Natural killer cell (primary cell): ENCODE measurements around the gene RAPGEF4. TPM values are rescaled to one million over a fixed set of nuclear protein-coding genes. Genes with fewer than 3 reads are reported as not detected.

Experiments
- ATAC-seq, 3 donors: fragments of 150-1000 bp in 2 of 3; fragments of 200-7000 bp in 1 of 3; cut with Tn5 transposase; 1 replicate in 1 of 3; 2 replicates in 2 of 3; pipeline ENCODE4 v1.10.0; 2021; ENCODE audit warnings: mild to moderate bottlenecking in 2 of 3, moderate library complexity in 2 of 3
- DNase-seq, 2 donors: peaks; one replicate each; pipeline versions ENCODE4 v3.0.0 to v3.0.0-alpha.2; 2013 to 2021; ENCODE audit warnings: mixed read lengths in 1 of 2
- H3K27ac ChIP-seq: one replicate; pipeline ENCODE4 v1.5.1; 2013; ENCODE audit warnings: mild to moderate bottlenecking, low read length
- H3K27me3 ChIP-seq: one replicate; pipeline ENCODE4 v1.6.1; 2013; ENCODE audit warnings: low read length; ENCODE audit not compliant: control insufficient read depth, insufficient read depth
- H3K36me3 ChIP-seq: one replicate; pipeline ENCODE4 v1.6.1; 2013; ENCODE audit warnings: low read length; ENCODE audit not compliant: control insufficient read depth, insufficient read depth
- H3K4me1 ChIP-seq: one replicate; pipeline ENCODE4 v1.6.1; 2013; ENCODE audit warnings: low read length; ENCODE audit not compliant: control insufficient read depth, insufficient read depth
- H3K4me3 ChIP-seq: one replicate; pipeline ENCODE4 v1.5.1; 2013; ENCODE audit warnings: low read length
- H3K9me3 ChIP-seq: one replicate; pipeline ENCODE4 v1.6.1; 2013; ENCODE audit warnings: low read length; ENCODE audit not compliant: control insufficient read depth, insufficient read depth
- H3K27ac Mint-ChIP-seq, 2 donors: one replicate each; pipeline ENCODE4 v1.8.0; 2022; ENCODE audit warnings: mild to moderate bottlenecking in 2 of 2, mixed read lengths in 2 of 2, moderate library complexity in 1 of 2
- H3K27me3 Mint-ChIP-seq, 2 donors: one replicate each; pipeline ENCODE4 v1.8.0; 2022; ENCODE audit warnings: low read depth in 2 of 2, mixed read lengths in 2 of 2
- H3K36me3 Mint-ChIP-seq: one replicate; pipeline ENCODE4 v1.8.0; 2022; ENCODE audit warnings: mixed read lengths
- H3K4me1 Mint-ChIP-seq, 2 donors: one replicate each; pipeline ENCODE4 v1.8.0; 2022; ENCODE audit warnings: mixed read lengths in 2 of 2
- H3K4me3 Mint-ChIP-seq: one replicate; pipeline ENCODE4 v1.8.0; 2022; ENCODE audit warnings: mild to moderate bottlenecking, moderate library complexity, mixed read lengths
- H3K9me3 Mint-ChIP-seq, 2 donors: one replicate each; pipeline ENCODE4 v1.8.0; 2022; ENCODE audit warnings: mixed read lengths in 2 of 2
- CTCF ChIP-seq: fragments of 200-600 bp; IDR thresholded peaks from one replicate; pipeline ENCODE4 v1.8.0; 2022; ENCODE audit warnings: antibody characterized with exemption
- WGBS: methylation state at CpG from one replicate; pipeline ENCODE4 v1.1.7; 2013; ENCODE audit warnings: missing lambda C conversion rate; ENCODE audit not compliant: insufficient coverage; 5-methylcytosine and 5-hydroxymethylcytosine counted together
- intact Hi-C: fragments of 100-400 bp; cut with micrococcal nuclease; formaldehyde crosslinking; loops from one replicate; pipeline ENCODE4 v1.14.2; 2022
- total RNA-seq, 4 donors: library from RNA; stranded (reverse); fragments of 120-200 nt in 1 of 4; gene quantifications; one replicate each; pipeline versions ENCODE4 v1.2.3 to v1.2.4, GENCODE V29; 2013 to 2022

RAPGEF4 gene
- total RNA-seq, 3 donors from 2014 or later (not counting 1 experiment from before 2014, with no cell fraction given): 0.50 TPM; not detected in 2

GRCh38 chr2:172877826-172878225 lies 142.2 kb downstream of the RAPGEF4 start:
- ATAC-seq (no peak), DNase-seq (no peak)
- H3K36me3 Mint-ChIP-seq: no peaks in the 10 kb centered on the region
- no peaks in the 10 kb centered on the region for H3K27me3 ChIP-seq
- H3K4me3 Mint-ChIP-seq: no peak overlapping the region
- 60% methylated on average over 1 of the region's 2 CpGs for WGBS
- intact Hi-C loops: no loop called here
- no peaks in the 10 kb centered on the region for H3K9me3 ChIP-seq
- H3K9me3 Mint-ChIP-seq: peaks cover 0 to 5% of the 10 kb centered on the region in 2 donors
- TF ChIP-seq CTCF: no peak
- peaks cover 11 to 28% of the 10 kb centered on the region in 2 donors for H3K27me3 Mint-ChIP-seq
- H3K27ac Mint-ChIP-seq: no peak overlapping the region
- no peaks in the 10 kb centered on the region for H3K4me1 Mint-ChIP-seq
- no peaks in the 10 kb centered on the region for H3K36me3 ChIP-seq
- no peaks in the 10 kb centered on the region for H3K4me1 ChIP-seq
- H3K27ac ChIP-seq: no peak overlapping the region
- no peak overlapping the region for H3K4me3 ChIP-seq

DNA sequence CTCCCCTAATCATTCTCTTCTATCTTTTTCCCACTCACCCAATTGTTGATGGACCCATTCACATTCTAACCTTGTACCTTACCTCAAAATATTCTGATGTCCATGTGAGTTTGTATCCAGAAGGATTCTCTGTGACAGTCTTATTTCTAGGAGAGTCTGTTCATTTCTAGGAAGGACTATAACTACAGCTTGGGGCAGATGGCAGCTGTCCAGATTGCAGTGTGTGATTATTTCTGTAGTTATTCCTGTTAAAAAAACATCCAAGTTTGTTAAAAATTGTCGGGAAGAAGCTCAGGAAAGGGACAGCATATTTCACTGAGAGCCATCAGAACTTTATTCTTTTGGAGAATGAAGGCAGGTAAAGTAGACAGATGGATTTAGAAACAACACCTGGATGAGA lies 142.6 kb downstream of the RAPGEF4 start:
- Mint-ChIP-seq H3K27me3 (peaks cover 11 to 28% of the 10 kb centered on the region in 2 donors), H3K4me3 (no peak overlapping the region), H3K9me3 (peaks cover 0 to 5% of the 10 kb centered on the region in 2 donors), H3K27ac (no peak overlapping the region), H3K36me3 (no peaks in the 10 kb centered on the region), H3K4me1 (no peaks in the 10 kb centered on the region)
- Histone ChIP-seq H3K9me3 (no peaks in the 10 kb centered on the region), H3K4me3 (no peak overlapping the region), H3K27ac (no peak overlapping the region), H3K27me3 (no peaks in the 10 kb centered on the region), H3K4me1 (no peaks in the 10 kb centered on the region), H3K36me3 (no peaks in the 10 kb centered on the region)
- WGBS: 47% methylated on average over 1 of the region's 1 CpG
- intact Hi-C loops: no loop called here
- ATAC-seq: no peak
- no peak for DNase-seq
- no peak for TF ChIP-seq CTCF

DNA sequence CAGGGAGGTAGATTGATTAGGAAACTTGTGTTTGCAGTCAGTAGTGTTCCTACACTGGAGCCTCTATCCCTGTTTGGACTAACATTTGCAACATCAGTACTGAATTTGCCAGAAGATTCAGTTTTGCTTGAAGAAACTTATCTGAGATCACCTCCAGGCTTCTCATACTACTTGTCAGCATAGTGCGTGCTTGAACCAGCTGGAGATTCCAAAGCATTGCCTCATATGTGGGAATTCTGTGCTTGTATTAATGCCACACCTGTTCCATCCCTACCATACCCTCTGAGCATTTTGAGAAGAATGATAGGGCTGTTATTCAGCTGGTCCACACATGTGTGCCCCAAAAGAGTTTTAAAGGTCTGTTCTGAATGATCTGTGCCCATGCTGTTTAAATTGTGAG lies 148.7 kb downstream of the RAPGEF4 start:
- 100% methylated on average over 1 of the region's 1 CpG for WGBS
- H3K27ac ChIP-seq: no peak overlapping the region
- Mint-ChIP-seq H3K4me1 (no peaks in the 10 kb centered on the region), H3K27ac (no peak overlapping the region), H3K4me3 (no peak overlapping the region), H3K36me3 (no peaks in the 10 kb centered on the region), H3K9me3 (no peaks in the 10 kb centered on the region), H3K27me3 (peaks cover 8 to 25% of the 10 kb centered on the region in 2 donors)
- TF ChIP-seq CTCF: no peak
- DNase-seq: no peak
- ATAC-seq: no peak
- no peaks in the 10 kb centered on the region for H3K36me3 ChIP-seq
- no peaks in the 10 kb centered on the region for H3K9me3 ChIP-seq
- no peaks in the 10 kb centered on the region for H3K4me1 ChIP-seq
- H3K4me3 ChIP-seq: no peak overlapping the region
- intact Hi-C loops: no loop called here
- H3K27me3 ChIP-seq: no peaks in the 10 kb centered on the region

GRCh38 chr2:172885996-172886395 lies 150.4 kb downstream of the RAPGEF4 start:
- intact Hi-C loops: no loop called here
- Histone ChIP-seq H3K27me3 (no peaks in the 10 kb centered on the region), H3K4me3 (no peak overlapping the region), H3K36me3 (no peaks in the 10 kb centered on the region), H3K9me3 (no peaks in the 10 kb centered on the region), H3K27ac (no peak overlapping the region), H3K4me1 (no peaks in the 10 kb centered on the region)
- ATAC-seq (no peak), DNase-seq (no peak)
- Mint-ChIP-seq H3K36me3 (no peaks in the 10 kb centered on the region), H3K27ac (no peak overlapping the region), H3K9me3 (no peaks in the 10 kb centered on the region), H3K27me3 (peaks cover 13 to 32% of the 10 kb centered on the region in 2 donors), H3K4me3 (no peak overlapping the region), H3K4me1 (no peaks in the 10 kb centered on the region)
- WGBS: 85% methylated on average over 3 of the region's 3 CpGs
- no peak for TF ChIP-seq CTCF
